Stimulated activated CD8-positive, alpha-beta memory T cell treated with anti-CD3 and anti-CD28 coated beads, Interleukin-12 subunit alpha, Interleukin-12 subunit beta, amount 100 ng/mL, for 24 hours (primary cell): ENCODE measurements around the gene SHOC2.

Experiments
- DNase-seq: peaks from one replicate; pipeline ENCODE4 v3.0.0-alpha.2; 2020; ENCODE audit errors: extremely low read depth

SHOC2 gene

GRCh38 chr10:110946496-110946895, 27.1 kb downstream of the SHOC2 start:
- no peak for DNase-seq

DNA sequence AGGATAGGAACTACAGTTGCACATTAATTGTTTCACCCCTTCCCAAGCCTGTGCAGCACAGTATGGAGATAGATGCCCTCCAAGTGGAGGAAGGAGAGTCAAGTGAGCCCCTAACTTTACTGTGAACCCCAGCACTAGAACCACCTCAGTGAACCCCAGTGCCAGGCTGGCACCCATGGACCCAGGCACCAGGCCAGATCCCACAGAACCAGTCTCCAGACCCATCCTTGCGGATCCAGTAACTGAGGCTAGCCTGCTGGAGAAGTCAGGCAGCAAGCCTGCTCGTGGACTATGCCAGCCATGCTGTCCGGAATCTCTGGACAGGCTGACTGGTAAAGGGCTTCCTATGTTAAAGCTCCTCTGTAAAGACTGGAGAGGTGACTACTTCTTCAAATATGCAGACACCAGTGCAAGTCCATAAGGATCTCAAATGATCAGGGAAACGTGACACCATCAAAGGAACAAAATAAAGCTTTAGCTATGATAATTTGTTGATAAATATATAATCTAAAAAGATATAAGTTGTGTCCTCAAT, 27.7 kb downstream of the SHOC2 start:
- DNase-seq, result no peak

GRCh38 chr10:110951381-110951780, 32.0 kb downstream of the SHOC2 start:
- no peak for DNase-seq

- no peak for DNase-seq
Observed at GRCh38 chr10:110957606-110958005, 38.2 kb downstream of the SHOC2 start.

- DNase-seq, result no peak
Observed at GRCh38 chr10:110959379-110960332, 40.3 kb downstream of the SHOC2 start.

DNA sequence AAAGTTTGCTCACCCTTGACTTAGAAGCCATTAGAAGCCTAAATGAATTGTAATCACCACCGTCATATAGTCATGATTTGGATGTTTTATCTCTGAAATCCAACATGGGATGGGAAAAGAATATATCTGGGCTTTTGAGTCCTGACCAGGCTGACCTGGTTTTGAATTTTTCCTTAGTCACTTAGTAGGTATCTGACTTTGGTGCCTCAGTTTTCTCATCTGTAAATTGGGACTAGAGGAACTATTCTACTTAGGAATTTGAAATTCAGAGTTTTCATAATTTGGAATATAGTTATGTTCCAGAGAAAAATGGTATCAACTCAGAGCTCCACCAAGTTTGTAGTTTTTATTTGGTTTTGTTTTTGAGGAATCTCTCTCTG, 40.9 kb downstream of the SHOC2 start:
- no peak for DNase-seq

- DNase-seq, result no peak
Observed at GRCh38 chr10:110962443-110962842, 43.0 kb downstream of the SHOC2 start.

GRCh38 chr10:110963162-110963561, 43.8 kb downstream of the SHOC2 start:
- no peak for DNase-seq

- DNase-seq, result no peak
Observed at GRCh38 chr10:110964681-110965080, 45.3 kb downstream of the SHOC2 start.

GRCh38 chr10:110965216-110965615, 45.8 kb downstream of the SHOC2 start:
- no peak for DNase-seq

DNA sequence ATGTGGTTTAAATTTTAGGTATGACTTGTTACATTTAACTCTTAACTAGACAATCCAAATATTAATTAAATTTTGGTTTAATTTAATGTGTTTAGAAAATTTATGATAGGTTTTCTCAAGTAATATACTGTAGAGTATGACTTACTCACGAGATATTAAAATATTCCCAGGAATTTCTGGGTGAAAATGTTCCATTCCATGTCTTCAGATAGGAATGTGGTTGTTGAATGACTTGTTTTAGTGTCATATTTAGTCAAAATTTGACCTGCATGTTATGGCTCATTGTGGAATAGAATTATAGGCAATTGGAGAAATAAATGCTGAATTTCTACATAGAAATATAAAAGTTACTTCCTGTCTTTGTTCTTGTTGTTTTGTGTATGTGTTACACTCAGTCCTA, 46.7 kb downstream of the SHOC2 start:
- no peak for DNase-seq

DNA sequence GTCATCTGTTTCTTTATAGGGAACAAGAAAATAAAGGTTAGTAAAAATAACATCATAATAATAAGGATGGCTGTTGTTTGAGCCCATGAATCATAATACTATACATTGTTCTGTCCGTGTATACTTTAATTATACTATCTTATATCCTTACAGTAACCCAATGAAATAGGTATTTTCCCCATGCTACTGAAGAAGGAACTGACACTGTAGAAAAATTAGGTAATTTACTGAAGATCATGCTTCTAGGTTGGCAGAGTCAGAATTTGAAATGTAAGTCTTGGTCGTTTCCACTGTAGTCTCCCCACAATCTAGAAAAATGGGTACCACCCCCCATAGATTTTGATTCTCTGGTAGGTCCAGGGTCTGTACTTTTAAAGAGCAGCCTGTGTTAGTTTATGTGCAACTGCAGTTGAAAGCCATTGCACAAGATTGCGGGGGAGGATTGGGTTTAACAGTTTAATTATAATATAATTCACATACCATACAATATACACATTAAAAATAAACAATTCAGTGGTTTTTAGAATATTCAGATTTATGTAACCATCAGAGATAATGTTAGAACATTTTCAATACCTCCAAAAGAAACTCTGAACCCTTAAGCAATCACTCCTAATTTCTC, 47.7 kb downstream of the SHOC2 start:
- DNase-seq, result no peak

DNA sequence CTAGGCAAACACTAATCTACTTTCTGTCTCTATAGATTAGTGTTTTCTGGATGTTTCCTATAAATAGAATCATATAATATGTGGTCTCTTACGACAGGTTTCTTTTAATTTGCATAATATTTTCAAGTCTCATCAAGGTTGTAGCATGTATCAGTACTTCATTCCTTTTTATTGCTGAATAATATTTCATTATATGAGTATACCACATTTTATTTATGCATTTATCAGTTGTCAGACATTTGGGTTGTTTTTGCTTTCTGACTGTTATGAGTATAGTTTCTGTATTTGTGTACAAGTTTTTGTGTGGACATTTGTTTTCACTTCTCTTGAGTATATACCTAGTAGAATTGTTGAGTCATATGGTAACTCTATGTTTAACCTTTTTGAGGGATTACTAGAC, 48.2 kb downstream of the SHOC2 start:
- no peak for DNase-seq

DNA sequence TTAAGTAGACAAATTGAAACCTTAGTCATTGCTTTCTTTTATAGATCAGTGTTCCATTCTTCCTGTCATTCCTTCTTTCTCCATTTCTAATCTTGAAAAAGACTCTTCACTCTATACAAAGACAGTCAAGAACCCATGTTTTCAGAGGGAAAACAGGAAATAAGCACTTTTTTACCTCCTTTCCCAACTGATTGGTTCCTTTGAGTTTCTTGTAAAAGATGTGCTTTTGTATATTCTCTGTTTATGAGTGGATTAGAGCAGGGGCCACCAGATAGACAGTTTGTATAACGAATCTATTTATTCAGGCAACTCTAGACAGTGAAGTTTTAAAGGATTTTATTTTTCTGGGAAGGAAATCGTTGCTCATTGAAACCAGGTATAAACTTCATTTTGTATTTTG, 49.8 kb downstream of the SHOC2 start:
- DNase-seq, result no peak

- no peak for DNase-seq
Observed at GRCh38 chr10:110971638-110972037, 52.2 kb downstream of the SHOC2 start.

GRCh38 chr10:110972231-110973134, 53.1 kb downstream of the SHOC2 start:
- no peak for DNase-seq

DNA sequence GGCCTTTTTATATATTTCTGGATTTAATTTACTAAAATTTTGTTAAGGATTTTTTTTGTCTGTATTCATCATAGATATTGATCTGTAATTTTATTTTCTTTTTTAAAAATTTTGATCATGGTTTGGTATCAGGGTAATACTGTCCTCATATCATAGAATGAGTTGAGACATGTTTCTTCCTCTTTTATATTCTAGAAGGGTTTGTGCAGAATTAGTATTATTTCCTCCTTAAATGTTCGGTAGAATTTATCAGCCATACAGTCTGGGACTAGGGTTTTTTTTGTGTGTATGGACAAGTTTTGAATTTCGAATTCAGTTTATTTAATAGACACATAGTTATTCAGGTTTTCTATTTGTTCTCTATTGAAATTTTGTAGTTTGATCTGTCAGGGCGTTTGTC, 54.0 kb downstream of the SHOC2 start:
- DNase-seq, result no peak

DNA sequence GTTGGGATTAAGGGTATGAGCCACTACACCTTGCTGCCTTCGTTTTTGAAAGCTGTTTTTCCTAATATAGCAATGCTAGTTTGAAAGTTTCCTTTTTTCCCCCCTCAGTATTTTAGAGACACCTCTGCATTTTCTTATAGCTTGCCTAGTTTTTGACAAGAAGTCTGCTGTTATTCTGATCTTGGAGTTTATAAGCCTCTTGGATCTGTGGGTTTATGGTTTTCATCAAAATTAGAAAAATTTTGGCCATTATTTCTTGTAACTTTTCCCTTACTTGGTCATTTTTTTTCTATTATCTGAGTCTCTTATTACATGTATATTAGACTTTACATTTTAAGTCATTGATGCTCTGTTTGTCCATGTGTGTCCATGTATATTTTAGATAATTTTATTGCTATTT, 57.2 kb downstream of the SHOC2 start:
- DNase-seq, result no peak

- no peak for DNase-seq
Observed at GRCh38 chr10:110977662-110978061, 58.3 kb downstream of the SHOC2 start.

DNA sequence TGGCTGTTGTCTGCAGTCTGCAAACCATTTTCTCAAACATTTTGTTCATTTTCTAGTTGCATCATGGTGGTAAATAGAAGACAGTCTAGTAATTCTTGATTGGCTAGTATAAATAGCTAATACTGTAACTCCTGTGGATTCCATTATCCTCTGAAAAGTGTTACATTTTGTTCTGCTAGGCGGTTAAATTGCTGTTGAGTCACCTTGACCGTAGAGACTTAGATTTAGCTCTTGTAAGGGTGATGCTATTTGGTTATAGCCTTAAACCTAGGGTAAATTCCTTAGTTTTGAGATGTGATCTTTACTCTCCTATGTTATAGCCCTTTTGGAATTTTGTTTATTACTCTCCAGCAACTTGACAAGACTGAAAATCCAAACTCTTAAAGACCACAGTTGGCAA, 58.8 kb downstream of the SHOC2 start:
- no peak for DNase-seq

DNA sequence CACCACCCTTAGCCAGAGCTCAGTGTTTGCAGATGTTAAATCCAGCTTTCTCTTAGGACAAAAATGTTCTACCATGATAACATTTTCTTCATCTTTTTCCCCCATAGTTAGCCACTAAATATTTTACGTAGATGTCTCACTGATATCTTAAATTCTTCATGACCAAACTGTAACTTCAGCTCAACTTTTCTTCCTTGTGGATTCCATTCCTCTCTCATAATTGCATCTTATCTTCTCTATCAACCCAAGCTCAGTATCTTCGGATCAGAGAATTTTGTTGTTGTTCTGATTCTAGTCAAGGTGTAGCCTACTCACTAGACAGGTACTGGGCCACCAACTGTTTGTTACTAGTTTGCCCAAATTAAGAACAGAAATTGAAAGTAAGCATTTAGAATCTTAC, 60.2 kb downstream of the SHOC2 start:
- DNase-seq, result no peak

DNA sequence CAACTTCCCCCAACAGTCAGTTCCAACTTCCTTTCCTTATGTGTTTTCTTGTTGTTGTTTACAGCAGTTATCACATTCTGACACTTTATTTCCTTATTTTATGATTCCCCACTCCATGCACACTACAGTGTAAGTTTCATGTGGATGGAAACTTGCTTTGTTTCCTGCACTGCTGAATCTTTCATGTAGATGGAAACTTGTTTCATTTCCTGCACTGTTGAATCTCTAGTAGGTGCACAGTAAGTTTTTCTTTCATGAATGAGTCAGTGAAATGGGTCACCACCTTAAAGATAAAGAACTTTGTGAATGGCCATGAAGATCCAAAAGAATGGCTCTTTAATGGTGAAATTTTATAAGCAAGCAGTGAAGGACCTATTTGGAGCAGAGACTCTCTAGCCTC, 61.4 kb downstream of the SHOC2 start:
- DNase-seq, result no peak
